GM15510 (cell line): ENCODE data around the gene RYR1.

ENCODE experiments used
- POLR2A ChIP-seq: IDR thresholded peaks from 3 replicates; pipeline ENCODE4 v1.6.1; 2011; ENCODE audit warnings: borderline replicate concordance; ENCODE audit not compliant: insufficient read length; ENCODE audit errors: extremely low read depth

The RYR1 gene

DNA sequence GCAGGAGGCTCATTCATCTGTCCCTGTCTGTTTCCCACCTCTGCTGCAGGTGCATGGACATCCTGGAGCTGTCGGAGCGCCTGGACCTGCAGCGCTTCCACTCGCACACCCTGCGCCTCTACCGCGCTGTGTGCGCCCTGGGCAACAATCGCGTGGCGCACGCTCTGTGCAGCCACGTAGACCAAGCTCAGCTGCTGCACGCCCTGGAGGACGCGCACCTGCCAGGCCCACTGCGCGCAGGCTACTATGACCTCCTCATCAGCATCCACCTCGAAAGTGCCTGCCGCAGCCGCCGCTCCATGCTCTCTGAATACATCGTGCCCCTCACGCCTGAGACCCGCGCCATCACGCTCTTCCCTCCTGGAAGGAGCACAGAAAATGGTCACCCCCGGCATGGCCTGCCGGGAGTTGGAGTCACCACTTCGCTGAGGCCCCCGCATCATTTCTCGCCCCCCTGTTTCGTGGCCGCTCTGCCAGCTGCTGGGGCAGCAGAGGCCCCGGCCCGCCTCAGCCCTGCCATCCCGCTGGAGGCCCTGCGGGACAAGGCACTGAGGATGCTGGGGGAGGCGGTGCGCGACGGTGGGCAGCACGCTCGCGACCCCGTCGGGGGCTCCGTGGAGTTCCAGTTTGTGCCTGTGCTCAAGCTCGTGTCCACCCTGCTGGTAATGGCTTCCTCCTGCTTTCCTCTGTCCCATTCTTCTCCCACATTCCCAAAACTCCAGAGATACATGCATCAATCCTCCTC lies 52.2 kb downstream of the RYR1 start:
- no peak for TF ChIP-seq POLR2A

DNA sequence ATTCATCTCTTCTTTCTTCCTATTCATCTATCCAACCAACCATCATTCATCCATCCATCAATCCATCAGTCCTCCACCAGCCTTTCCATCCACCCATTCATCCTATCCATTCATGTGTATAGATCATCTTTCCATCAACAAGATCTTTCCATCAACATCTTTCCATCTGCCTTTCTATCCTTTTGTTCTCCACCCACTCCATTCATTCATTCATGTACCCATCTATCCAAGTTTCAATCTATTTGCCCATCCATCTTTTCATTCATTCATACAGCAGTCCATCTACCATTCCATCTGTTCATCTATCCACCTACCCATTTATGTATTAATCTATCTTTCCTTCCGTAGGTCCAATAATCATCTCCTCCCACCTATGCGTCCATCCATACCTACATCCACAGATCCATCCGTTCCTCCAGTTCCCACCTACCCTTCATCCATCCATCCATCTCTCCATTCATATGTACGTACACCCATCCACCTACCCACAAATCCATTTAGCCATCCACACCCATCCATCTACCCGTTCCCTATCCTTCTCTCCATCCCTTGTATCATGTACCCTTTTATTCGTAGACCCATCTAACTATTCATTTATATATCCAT lies 53.3 kb downstream of the RYR1 start:
- no peak for TF ChIP-seq POLR2A

DNA sequence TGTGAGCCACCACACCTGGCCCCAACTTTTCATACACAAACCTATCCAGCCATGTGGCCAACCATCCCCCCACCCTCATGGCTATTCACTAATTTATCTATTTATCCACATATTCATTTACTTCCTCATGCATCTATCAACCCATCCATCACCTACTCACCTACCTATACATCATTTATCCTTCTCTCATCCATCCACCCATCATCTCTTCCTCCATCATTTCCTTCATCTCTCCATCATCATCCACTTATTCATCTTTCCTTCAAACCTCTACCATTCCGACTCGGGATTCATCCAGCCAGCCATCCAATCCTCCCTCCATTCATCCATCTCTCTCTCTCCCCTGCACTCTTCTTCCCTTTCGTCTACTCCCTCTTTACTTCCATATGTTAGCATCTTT lies 54.6 kb downstream of the RYR1 start:
- TF ChIP-seq POLR2A = no peak

DNA sequence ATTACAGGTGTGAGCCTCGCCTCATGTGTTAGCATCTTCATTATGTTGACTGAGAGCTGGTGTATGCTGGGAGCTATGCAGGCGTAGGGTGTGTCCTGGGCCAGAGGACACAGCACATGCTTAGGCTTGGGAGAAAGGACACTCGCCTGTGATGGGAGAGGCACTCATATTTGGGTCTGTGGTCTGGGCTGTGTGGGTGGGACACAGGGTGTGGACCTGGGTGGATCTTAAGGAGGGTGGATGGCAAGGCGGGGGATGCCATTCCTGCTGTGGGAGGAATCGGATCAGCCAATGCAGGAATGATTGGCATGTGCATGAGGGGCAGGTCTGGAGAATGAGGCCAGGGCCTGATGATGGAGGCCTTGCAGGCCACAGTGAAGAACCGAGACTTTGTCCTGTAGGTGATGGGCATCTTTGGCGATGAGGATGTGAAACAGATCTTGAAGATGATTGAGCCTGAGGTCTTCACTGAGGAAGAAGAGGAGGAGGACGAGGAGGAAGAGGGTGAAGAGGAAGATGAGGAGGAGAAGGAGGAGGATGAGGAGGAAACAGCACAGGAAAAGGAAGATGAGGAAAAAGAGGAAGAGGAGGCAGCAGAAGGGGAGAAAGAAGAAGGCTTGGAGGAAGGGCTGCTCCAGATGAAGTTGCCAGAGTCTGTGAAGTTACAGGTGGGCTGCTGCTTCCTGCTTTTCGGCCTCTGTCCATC lies 55.4 kb downstream of the RYR1 start:
- no peak for TF ChIP-seq POLR2A

DNA sequence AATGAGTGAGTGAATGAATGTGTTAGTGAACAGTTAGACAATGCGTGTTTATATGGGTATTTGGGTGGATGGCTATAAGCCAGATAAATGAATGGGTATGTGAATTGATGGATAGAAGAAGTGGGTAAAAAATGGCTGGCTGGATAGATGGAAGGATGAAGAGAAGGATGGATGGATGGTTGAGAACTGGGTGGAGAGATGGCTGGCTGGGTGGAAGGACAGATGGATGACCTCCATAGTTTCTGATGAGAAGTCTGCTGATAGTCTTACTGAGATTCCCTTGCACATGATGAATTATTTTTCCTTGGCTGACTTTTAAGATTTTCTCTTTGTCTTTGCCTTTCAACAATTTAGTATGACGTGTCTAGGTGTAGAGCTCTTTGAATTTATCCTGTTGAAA lies 57.4 kb downstream of the RYR1 start:
- no peak for TF ChIP-seq POLR2A

DNA sequence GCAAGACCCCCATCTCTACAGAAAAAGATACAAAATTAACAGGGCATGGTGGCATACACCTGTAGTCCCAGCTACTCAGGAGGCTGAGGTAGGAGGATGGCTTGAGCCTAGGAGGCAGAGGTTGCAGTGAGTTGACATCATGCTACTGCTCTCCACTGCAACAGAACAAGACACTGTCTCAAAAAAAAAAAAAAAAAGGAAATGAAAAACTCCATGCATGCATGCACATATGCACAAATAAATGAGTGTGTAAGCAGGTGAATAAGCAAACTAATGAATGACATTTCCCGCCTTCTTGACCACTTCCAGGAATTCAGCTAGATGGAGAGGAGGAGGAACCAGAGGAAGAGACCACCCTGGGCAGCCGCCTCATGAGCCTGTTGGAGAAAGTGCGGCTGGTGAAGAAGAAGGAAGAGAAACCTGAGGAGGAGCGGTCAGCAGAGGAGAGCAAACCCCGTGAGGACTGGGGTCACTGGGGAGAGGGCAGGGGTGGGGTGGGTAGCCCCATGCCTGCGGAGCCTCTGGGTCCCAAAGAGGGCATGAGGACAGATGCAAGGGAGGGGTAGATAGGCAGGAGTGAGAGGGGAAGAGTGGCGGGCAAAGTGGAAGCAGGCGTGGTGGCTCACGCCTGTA lies 58.8 kb downstream of the RYR1 start:
- TF ChIP-seq POLR2A = no peak

DNA sequence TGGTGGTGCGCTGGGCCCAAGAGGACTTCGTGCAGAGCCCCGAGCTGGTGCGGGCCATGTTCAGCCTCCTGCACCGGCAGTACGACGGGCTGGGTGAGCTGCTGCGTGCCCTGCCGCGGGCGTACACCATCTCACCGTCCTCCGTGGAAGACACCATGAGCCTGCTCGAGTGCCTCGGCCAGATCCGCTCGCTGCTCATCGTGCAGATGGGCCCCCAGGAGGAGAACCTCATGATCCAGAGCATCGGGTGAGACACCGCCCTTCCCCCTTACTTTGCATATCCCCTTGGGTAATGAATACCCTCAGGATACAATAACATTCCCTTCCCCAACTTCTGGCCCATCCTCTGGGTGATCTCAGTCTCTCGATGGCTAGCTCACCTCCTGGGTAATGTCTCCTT lies 60.9 kb downstream of the RYR1 start:
- no peak for TF ChIP-seq POLR2A

DNA sequence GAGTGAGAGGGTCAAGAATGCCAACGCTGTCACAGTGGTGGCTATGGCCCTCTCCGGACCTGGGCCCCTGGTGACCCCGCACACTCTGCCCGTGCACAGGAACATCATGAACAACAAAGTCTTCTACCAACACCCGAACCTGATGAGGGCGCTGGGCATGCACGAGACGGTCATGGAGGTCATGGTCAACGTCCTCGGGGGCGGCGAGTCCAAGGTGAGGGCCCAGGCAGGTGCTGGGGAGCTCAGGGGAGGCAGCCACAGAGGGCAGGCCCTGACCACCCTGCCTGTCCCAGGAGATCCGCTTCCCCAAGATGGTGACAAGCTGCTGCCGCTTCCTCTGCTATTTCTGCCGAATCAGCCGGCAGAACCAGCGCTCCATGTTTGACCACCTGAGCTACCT lies 62.6 kb downstream of the RYR1 start:
- TF ChIP-seq POLR2A = no peak

DNA sequence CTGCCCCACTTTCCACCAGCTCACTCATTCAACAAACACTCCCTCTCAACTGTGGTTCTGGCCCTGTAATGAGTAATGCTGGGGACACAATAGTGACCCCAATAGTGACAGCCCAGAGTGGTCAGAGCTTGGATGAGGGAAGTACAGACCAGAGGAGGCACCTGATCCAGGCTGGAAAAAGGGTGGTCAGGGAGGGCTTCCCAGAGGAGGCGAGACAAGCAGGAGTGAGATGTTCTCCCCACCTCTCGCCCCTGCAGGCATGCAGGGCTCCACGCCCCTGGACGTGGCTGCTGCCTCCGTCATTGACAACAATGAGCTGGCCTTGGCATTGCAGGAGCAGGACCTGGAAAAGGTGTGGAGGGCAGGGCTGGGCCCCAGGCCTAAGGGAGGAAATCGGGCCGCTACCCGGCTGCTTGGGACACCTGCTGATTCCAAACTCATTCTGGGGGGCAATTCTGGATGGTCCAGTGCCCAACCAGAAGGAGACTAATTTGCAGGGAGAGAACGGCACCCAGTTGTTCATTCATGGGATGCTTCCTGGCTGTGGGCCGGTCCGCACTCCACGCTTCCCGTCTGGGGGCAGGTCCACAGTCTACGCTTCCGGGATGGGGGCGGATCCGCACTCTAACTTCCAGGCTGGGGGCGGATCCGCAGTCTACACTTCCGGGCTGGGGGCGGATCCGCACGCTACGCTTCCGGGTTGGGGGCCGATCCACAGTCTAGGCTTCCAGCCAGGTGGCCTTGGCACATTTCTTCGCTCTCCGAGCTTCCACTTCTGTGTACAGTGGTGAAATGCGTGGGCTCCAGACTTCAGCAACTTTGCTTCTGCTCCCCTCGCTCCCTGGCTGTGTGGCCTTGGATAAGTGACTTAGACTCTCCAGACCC lies 63.4 kb downstream of the RYR1 start:
- no peak for TF ChIP-seq POLR2A

DNA sequence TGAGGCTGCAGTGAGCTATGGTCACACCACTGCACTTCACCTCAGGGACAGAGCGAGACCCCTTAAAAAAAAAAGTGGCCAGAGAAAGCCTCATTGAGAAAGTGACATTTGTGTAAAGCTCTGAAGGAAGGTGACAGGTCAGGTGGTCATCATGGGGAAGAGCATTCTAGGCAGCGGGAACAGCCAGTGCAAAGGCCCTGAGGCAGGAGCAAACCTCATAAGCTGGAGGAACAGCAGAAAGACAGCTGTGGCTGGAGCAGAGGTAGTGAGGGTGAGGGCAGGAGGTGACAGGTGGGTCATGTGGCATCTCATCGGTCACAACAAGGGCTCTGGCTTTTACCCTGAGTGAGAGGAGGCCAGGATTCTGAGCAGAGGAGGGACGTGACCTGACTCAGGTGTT lies 64.4 kb downstream of the RYR1 start:
- no peak for TF ChIP-seq POLR2A

DNA sequence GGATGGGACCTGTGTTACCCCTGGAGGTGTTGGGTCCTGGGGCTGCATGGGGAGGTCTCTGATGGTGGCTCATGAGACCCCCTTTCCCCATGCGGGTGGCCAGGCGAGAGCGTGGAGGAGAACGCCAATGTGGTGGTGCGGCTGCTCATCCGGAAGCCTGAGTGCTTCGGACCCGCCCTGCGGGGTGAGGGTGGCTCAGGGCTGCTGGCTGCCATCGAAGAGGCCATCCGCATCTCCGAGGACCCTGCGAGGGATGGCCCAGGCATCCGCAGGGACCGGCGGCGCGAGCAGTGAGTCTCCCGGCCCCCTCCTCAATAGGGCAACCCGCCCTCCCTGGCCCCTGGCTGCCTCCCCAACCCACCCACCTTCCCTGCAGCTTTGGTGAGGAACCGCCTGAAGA lies 66.0 kb downstream of the RYR1 start:
- no peak for TF ChIP-seq POLR2A

DNA sequence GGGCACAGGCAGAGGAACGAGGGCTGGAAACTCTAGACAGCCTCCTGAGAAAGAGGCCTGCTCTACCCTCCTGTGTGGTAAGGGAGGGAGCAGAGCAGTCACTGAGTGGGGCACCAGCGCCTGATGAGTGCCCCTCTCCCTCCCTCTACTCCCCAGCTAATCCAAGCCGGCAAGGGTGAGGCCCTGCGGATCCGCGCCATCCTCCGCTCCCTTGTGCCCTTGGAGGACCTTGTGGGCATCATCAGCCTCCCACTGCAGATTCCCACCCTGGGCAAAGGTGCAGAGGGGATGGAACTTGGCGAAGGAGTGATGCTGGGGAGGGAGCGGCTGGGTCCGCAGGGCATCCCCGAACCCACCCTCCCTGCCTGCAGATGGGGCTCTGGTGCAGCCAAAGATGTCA lies 67.0 kb downstream of the RYR1 start:
- TF ChIP-seq POLR2A = no peak

DNA sequence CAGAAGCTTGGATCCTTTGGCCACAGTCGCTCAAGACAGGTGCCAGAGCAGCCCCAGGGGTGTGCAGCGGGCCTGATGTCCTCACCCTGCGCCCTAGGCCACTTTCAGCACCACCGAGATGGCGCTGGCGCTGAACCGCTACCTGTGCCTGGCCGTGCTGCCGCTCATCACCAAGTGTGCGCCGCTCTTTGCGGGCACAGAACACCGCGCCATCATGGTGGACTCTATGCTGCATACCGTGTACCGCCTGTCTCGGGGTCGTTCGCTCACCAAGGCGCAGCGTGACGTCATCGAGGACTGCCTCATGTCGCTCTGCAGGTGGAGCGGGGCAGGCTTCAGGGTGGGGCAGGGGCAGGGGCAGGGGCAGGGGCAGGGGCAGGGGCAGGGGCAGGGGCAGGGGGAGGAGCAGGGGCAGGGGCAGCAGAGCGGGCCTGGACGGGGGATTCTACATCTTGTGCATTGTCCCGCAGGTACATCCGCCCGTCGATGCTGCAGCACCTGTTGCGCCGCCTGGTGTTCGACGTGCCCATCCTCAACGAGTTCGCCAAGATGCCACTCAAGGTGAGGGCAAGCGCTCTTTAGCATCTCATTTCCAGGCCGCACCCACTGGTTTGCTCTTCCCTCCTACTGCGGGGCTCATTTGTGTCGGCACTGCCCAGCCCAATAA lies 69.1 kb downstream of the RYR1 start:
- TF ChIP-seq POLR2A = no peak

DNA sequence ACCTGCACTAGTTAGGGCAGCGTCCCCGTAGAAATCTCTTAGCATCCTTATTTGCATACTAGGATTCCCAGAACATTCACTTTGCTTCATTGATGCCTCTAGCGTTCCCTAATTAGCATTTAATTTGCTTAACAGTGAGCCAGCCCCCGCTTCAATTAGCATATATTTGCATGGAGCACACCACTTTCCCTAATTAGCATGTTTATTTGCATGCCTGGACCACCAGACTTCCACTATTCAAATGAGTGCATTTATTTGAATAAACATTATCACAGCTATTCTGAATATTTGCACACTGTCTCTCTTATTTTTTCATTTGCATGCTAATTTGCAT lies 69.6 kb downstream of the RYR1 start:
- TF ChIP-seq POLR2A = no peak

DNA sequence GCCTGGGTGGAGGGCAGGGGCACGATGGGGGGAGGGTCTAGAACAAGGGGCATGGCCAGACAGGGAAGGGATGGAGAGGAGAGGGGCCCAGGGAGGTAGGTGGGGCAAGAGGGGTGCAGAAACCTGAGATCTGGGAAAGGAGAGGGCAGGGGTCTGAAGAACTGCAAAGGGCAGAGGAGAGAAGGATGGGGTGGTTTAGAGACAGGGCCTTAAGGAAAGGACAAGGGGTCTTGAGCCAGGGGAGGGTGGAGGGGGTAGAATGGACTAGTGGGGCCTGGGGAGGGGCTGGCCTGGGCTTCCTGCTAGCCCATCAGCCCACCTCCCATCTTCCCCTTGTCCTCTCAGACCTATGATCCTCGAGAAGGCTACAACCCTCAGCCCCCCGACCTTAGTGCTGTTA lies 72.5 kb downstream of the RYR1 start:
- TF ChIP-seq POLR2A = no peak

DNA sequence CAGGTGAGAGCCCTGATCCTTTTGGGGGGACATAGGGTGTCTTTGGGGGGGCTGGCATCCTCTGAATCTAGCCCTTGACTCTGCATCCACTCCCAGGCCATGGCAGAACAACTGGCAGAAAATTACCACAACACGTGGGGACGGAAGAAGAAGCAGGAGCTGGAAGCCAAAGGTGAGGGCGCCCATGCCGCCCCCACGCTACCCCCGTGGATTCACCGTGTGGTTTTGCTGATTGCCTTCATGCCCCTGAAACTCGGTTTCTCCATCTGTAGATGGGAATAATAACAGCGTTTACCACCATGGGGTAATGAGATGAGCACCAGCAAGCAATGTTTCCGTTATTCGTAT lies 72.9 kb downstream of the RYR1 start:
- no peak for TF ChIP-seq POLR2A
